Kidney glomerular epithelial cell (primary cell): ENCODE data around the gene TMEM19.
"Not testable (repeated sequence)": the region's sequence is repeated elsewhere in the genome, so short reads cannot be mapped to it uniquely, and the experiment has no call there.

ENCODE experiments used
- DNase-seq: peaks from one replicate; lab custom pipeline; 2025; lab: John Stamatoyannopoulos, UW

Gene TMEM19

GRCh38 chr12:71665090-71665463 is 20.8 kb upstream of the TMEM19 start:
- DNase-seq: no peak

GRCh38 chr12:71666259-71666658 is 19.6 kb upstream of the TMEM19 start:
- no peak for DNase-seq

GRCh38 chr12:71671311-71671710 is 14.6 kb upstream of the TMEM19 start:
- no peak for DNase-seq

DNA sequence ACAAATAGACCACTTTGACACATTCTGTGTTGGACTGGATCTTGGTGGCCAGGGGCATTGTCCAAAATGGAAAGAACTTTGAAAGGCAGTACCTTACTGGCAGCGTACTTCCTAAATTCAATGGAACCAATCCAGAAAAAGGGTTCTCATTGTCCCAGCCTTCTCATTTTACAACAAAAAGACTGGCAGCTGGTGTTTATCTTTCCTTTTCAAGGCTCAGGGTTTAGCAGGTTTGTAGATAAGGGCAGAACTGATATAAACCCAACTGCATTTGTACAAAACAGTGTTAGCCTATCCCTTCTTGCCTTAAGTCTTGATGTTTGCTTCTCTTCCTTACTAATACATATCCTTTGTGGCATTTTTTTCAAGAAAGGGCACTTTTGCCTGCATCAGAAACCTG is 14.1 kb upstream of the TMEM19 start:
- no peak for DNase-seq

- DNase-seq: no peak
Measured at GRCh38 chr12:71682466-71682865, 3.4 kb upstream of the TMEM19 start.

GRCh38 chr12:71683633-71684032 is 2.2 kb upstream of the TMEM19 start:
- DNase-seq: no peak

- no peak for DNase-seq
Measured at GRCh38 chr12:71684081-71684480, 1.8 kb upstream of the TMEM19 start.

DNA sequence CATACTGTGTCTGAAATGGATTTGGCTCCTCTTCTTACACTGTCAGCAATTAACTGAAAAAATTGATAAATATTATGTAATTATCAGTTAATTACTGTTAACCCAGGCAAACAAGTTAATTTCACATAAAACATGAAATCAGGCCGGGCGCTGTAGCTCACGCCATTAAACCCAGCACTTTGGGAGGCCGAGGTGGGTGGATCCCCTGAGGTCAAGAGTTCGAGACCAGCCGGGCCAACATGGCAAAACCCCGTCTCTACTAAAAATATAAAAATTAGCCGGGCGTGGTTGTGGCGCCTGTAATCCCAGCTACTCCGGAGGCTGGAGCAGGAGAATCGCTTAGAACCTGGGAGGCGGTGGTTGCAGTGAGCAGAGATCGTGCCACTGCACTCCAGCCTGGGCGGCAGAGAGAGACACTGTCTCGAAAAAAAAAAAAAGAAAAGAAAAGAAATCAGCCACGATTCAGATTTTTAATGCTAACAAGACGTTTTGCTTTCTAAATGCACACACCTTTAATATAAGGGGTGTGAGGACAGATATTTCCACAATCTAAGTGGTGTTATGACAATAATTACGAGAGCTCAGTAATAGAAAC is 473 bp upstream of the TMEM19 start:
- DNase-seq: no peak

DNA sequence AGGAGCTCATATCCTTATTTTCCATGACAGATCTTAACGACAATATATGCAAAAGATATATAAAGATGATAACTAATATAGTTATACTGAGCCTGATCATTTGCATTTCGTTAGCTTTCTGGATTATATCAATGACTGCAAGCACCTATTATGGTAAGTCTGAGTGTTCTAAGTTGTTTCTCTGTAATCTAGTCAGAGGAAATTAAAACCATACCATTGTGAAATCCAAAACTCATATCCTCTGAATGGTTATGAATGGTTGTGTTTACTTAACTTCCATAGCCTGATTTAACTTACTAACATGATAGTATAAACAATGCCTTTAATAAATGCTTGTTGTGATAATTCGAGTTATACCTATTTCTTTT is 760 bp downstream of the TMEM19 start:
- no peak for DNase-seq

DNA sequence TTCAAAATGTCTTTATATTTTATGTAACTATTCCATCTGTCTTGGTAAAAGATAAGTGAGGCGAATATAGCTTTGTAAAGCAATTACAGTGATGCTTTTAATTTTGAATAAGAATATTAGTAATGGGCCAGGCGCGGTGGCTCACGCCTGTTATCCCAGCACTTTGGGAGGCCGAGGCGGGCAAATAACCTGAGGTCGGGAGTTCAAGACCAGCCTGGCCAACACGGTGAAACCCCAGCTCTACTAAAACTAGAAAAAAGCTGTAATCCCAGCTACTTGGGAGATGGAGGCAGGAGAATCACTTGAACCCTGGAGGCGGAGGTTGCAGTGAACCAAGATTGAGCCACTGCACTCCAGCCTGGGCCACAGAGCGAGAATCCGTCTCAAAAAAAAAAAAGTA is 1.3 kb downstream of the TMEM19 start:
- DNase-seq: not testable (repeated sequence)

DNA sequence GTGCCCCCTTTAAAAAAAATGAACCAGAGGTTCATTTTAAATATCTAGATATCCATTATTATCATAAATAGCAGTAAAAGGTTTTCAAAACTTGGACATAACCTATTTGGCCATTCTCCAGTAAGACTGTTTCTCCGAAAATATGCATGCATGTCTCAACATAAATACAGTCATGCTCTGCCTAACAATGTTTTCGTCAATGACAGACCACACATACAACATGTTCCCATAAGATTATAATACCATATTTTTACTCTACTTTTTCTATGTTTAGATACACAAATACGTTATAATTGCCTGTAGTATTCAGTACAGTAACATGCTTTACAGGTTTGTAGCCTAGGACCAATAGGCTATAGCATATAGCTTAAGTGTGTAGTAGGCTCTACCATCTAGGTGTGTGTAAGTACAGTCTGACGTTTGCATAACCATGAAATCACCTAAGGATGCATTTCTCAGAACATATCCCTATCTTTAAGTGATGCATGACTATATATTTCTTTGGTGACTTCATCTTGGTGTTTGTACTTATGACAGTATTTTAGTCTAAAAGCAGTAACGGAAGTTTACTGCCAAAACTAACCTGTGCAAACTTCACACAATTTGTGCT is 3.2 kb downstream of the TMEM19 start:
- no peak for DNase-seq

DNA sequence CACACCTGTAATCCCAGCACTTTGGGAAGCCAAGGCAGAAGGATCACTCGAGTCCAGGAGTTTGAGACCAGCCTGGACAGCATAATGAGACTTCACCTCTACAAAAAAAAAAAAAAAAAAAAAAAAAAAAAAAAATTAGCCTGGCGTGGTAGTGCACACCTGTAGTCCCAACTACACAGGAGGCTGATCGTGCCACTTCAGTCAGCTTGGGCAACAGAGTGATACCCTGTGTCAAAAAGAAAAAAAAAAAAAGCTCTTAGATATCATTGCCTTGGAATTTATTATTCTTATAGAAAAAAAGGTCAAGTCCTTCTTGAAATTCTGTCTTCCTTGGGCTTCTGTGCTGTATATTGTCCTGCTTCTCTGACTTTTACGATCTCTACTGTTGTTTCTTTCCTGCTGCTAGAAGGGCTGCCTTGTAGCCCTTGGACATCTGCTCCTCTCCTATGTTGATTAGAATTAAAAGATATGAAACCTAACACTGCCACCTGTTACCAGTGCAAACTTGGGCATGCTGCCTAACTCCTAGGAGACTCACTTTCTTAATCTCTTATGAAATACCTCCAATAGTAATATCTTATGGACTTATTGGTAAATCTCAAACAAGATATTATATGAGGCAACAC is 5.7 kb downstream of the TMEM19 start:
- DNase-seq: no peak

GRCh38 chr12:71693126-71693525 is 7.2 kb downstream of the TMEM19 start:
- DNase-seq: no peak

GRCh38 chr12:71693651-71694050 is 7.8 kb downstream of the TMEM19 start:
- not testable (repeated sequence) for DNase-seq

GRCh38 chr12:71694099-71694820 is 8.4 kb downstream of the TMEM19 start:
- no peak for DNase-seq

- no peak for DNase-seq
Measured at GRCh38 chr12:71695782-71696181, 9.9 kb downstream of the TMEM19 start.

GRCh38 chr12:71702181-71702580 is 16.3 kb downstream of the TMEM19 start:
- not testable (repeated sequence) for DNase-seq

DNA sequence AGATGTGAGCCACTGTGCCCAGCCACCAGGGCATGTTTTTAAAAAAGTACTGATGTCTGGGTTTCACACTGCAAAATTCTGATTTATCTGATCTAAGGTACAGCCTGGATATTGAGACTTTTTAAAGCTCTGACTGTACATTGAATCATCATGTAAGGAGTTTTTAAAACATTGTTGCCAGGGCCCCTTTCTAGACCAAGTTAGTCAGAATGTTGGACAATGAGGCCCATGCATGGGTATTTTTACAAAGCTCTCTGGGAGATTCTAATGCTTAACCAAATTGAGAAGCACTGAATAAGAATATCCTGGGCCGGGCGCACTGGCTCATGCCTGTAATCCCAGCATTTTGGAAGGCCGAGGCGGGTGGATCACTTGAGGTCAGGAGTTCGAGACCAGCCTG is 16.7 kb downstream of the TMEM19 start:
- no peak for DNase-seq

DNA sequence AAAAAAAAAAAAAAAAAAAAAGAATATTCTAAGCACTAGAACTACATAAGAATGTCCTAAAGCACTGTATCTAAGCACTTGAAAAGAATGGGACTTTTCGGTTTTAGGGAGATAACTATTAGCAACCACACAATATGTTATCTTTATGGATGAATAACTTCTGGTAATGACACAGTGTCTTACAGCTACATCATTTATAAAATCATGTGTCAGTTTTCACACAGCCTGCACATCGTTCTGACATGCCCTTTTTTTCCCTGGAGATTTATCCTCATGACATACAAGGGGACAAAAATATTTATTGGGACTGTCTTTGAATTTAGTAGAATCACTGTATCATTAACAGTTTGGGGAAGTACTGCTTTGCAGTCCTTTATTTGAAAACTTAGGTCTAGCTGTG is 17.3 kb downstream of the TMEM19 start:
- peak; percentile 56 for DNase-seq

- DNase-seq: no peak
Measured at GRCh38 chr12:71704920-71705319, 19.0 kb downstream of the TMEM19 start.

GRCh38 chr12:71708658-71709057 is 22.8 kb downstream of the TMEM19 start:
- no peak for DNase-seq

DNA sequence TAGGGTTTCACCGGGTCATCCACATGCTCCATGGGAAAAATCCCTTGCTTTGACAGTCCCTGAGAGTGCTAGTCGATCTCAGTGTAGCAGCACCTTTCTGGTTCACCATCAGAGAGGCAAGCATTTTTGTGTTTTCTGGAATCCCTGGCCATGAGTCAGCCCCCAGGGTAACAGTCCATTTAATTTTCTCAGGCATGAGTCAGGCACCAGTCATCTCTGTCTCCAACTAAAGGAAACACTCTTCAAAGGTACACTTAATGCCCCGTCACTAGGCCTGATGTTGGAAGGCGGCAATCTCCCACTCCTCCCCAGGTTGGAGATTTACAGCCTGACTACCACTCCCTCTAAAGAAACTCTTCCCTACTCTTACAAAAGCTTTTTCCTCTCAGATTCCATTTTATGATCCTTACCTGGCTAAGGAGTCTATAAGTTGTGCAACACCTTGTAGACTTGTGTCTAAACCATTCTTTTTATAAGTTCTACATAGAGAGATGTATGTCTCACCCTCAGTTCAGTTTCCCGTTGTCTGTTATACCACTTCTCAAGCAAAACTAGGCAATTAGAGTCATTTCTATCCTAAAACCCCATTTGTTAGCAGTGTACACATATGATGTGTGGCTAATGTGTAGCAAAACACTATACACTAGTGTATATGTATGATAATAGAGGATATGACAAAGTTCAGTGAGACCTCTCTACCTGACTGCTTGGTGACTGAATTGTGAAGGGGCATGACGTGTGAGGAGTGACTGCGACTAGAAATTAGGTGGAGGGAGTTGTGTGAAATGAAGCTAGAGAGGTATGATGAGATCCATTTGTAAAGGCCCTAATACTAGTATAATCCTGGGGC is 24.6 kb downstream of the TMEM19 start:
- peak; percentile 99 for DNase-seq
